Neural cell (in vitro differentiated cells): ENCODE measurements around the gene ZFPM1.

Experiments
- CTCF ChIP-seq: fragments of 450-650 bp; IDR thresholded peaks from 2 replicates; pipeline ENCODE4 v1.5.1; 2014; ENCODE audit warnings: antibody characterized with exemption, mild to moderate bottlenecking, moderate library complexity; ENCODE audit not compliant: poor library complexity, severe bottlenecking
- EZH2 ChIP-seq: fragments of 200-600, 300-800 bp; shearing (Covaris generic), sonication (generic); IDR thresholded peaks from 2 replicates; pipeline ENCODE4 v1.6.1; 2014; ENCODE audit warnings: antibody characterized with exemption, low read length, borderline replicate concordance, mild to moderate bottlenecking; ENCODE audit not compliant: insufficient read depth, poor library complexity, severe bottlenecking
- REST ChIP-seq: IDR thresholded peaks from 2 replicates; pipeline ENCODE4 v1.6.1; 2012; ENCODE audit warnings: borderline replicate concordance
- TAF1 ChIP-seq: IDR thresholded peaks from 2 replicates; pipeline ENCODE4 v1.6.1; 2012; ENCODE audit warnings: low read depth

DNA sequence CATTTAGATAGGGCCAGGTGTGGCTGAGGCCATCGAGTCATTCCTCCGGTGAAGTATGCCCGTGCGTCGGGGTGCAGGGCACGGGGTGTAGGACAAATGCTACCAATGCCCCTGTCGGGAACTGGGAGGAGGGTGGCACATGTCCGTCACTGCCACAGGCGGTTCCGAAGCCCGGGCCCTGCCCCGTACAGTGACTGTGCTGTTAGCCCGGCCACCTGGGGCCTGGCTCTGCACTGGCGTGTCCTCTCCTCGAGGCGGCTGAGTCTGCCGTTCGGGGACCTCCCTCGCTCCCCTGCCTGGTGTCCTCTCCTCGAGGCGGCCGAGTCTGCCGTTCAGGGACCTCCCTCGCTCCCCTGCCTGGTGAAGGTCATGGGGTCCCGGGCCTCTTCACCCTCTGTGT is 7.0 kb upstream of the ZFPM1 start:
- no peak for TF ChIP-seq CTCF
- TF ChIP-seq REST = no peak
- TF ChIP-seq TAF1 = no peak
- no peak for TF ChIP-seq EZH2
